OCI-LY1 (cell line): ENCODE results near the gene ESPN.

Source experiments
- H2AFZ ChIP-seq: fragments of 200-600 bp; sonication (generic), shearing (Covaris generic); 2 replicates; pipeline ENCODE4 v1.6.0; 2014; ENCODE audit warnings: antibody characterized with exemption, mild to moderate bottlenecking, low read length
- H3F3A ChIP-seq: fragments of 200-600 bp; sonication (generic), shearing (Covaris generic); 2 replicates; pipeline ENCODE4 v1.6.0; 2014; ENCODE audit warnings: mild to moderate bottlenecking, antibody characterized with exemption, low read length, moderate library complexity; ENCODE audit not compliant: insufficient read depth
- H3K27ac ChIP-seq: fragments of 200-600 bp; sonication (generic); 2 replicates; pipeline ENCODE4 v1.5.1; 2014; ENCODE audit warnings: low read length, mixed run types, mild to moderate bottlenecking, low read depth; ENCODE audit not compliant: poor library complexity, severe bottlenecking
- H3K27me3 ChIP-seq: fragments of 200-600 bp; sonication (generic); 2 replicates; pipeline ENCODE4 v1.6.0; 2014; ENCODE audit warnings: antibody characterized with exemption, mild to moderate bottlenecking, low read length, moderate library complexity; ENCODE audit not compliant: insufficient read depth
- H3K36me3 ChIP-seq: fragments of 200-600 bp; sonication (generic); 2 replicates; pipeline ENCODE4 v1.6.1; 2014; ENCODE audit warnings: mild to moderate bottlenecking, antibody characterized with exemption, low read length, moderate library complexity, mixed read lengths; ENCODE audit not compliant: insufficient read depth
- H3K4me1 ChIP-seq: fragments of 200-600 bp; sonication (generic); 2 replicates; pipeline ENCODE4 v1.5.1; 2014; ENCODE audit warnings: mild to moderate bottlenecking, low read length, moderate library complexity; ENCODE audit not compliant: insufficient read depth, severe bottlenecking
- H3K4me2 ChIP-seq: fragments of 200-600 bp; sonication (generic), shearing (Covaris generic); 2 replicates; pipeline ENCODE4 v1.6.1; 2014; ENCODE audit warnings: low read length
- H3K4me3 ChIP-seq: fragments of 200-600 bp; sonication (generic); 2 replicates; pipeline ENCODE4 v1.5.1; 2014; ENCODE audit warnings: low read length, low read depth, mild to moderate bottlenecking, mixed read lengths; ENCODE audit not compliant: poor library complexity, severe bottlenecking
- H3K79me2 ChIP-seq: fragments of 200-600 bp; shearing (Covaris generic); 2 replicates; pipeline ENCODE4 v1.6.1; 2016; ENCODE audit warnings: mixed run types, low read length, mixed read lengths; ENCODE audit not compliant: insufficient read depth
- H3K9ac ChIP-seq: fragments of 200-600 bp; sonication (generic), shearing (Covaris generic); 2 replicates; pipeline ENCODE4 v1.6.1; 2014; ENCODE audit warnings: mild to moderate bottlenecking, low read length, mixed read lengths
- H3K9me2 ChIP-seq: fragments of 200-600 bp; sonication (generic), shearing (Covaris generic); 2 replicates; pipeline ENCODE4 v1.6.1; 2014; ENCODE audit warnings: low read depth, mild to moderate bottlenecking, low read length, mixed read lengths
- H3K9me3 ChIP-seq: fragments of 200-600 bp; shearing (Covaris generic); 2 replicates; pipeline ENCODE4 v1.6.1; 2014; ENCODE audit warnings: low read length, mixed read lengths
- H4K20me1 ChIP-seq: fragments of 200-600 bp; sonication (generic), shearing (Covaris generic); 2 replicates; pipeline ENCODE4 v1.6.0; 2016; ENCODE audit warnings: mild to moderate bottlenecking, low read length; ENCODE audit not compliant: insufficient read depth
- CTCF ChIP-seq: fragments of 200-600 bp; sonication (generic), shearing (Covaris generic); IDR thresholded peaks from 2 replicates; pipeline ENCODE4 v1.5.1; 2017; ENCODE audit warnings: mild to moderate bottlenecking, antibody characterized with exemption, low read length, moderate library complexity, mixed read lengths
- EZH2 ChIP-seq: fragments of 200-600 bp; sonication (generic), shearing (Covaris generic); IDR thresholded peaks from 2 replicates; pipeline ENCODE4 v1.8.0; 2017; ENCODE audit warnings: borderline replicate concordance, mixed run types, mild to moderate bottlenecking, antibody characterized with exemption, low read length, moderate library complexity, mixed read lengths

The ESPN gene

GRCh38 chr1:6424619-6425593, at the start of gene ESPN:
Gene ESPN (plus strand): TSS chr1:6424776. CDS start chr1:6424956, 180 bp downstream.
- Histone ChIP-seq H3K79me2 (no peaks in the 10 kb centered on the region), H3K4me3 (no peak within 1 kb of the TSS), H3K9me2 (no peaks in the 10 kb centered on the region), H3K27ac (no peak within 1 kb of the TSS), H3K27me3 (peaks cover 28% of the 10 kb centered on the region), H2AFZ (no peak within 1 kb of the TSS), H3K9me3 (no peaks in the 10 kb centered on the region), H3F3A (no peaks in the 10 kb centered on the region), H3K4me2 (no peak within 1 kb of the TSS; the same call in 1 of the 2 replicates), H4K20me1 (no peaks in the 10 kb centered on the region), H3K36me3 (no peaks in the 10 kb centered on the region), H3K9ac (no peak within 1 kb of the TSS), H3K4me1 (no peaks in the 10 kb centered on the region)
- no peak for TF ChIP-seq CTCF
- TF ChIP-seq EZH2 = no peak

- Histone ChIP-seq H3F3A (no peaks in the 10 kb centered on the region), H3K4me2 (no peak overlapping the region), H3K36me3 (no peaks in the 10 kb centered on the region; the same call in 1 of the 2 replicates), H3K79me2 (no peaks in the 10 kb centered on the region), H3K4me3 (no peak overlapping the region), H4K20me1 (no peaks in the 10 kb centered on the region), H3K9me2 (no peaks in the 10 kb centered on the region), H2AFZ (no peak overlapping the region), H3K4me1 (no peaks in the 10 kb centered on the region), H3K27me3 (no peaks in the 10 kb centered on the region), H3K9ac (no peak overlapping the region), H3K27ac (no peak overlapping the region), H3K9me3 (no peaks in the 10 kb centered on the region)
- TF ChIP-seq CTCF = peak; percentile 36
- no peak for TF ChIP-seq EZH2
These were observed 46.4 kb upstream of the ESPN start for GRCh38 chr1:6378096-6378746.

- Histone ChIP-seq H3K36me3 (peaks cover 4% of the 10 kb centered on the region; the same call in 1 of the 2 replicates), H3K4me3 (no peak overlapping the region), H3K27ac (no peak overlapping the region), H3K79me2 (no peaks in the 10 kb centered on the region), H3K4me2 (no peak overlapping the region), H3K27me3 (no peaks in the 10 kb centered on the region), H3K4me1 (no peaks in the 10 kb centered on the region), H4K20me1 (no peaks in the 10 kb centered on the region), H3F3A (no peaks in the 10 kb centered on the region), H3K9ac (no peak overlapping the region), H3K9me2 (no peaks in the 10 kb centered on the region), H2AFZ (no peak overlapping the region), H3K9me3 (peaks cover 5% of the 10 kb centered on the region)
- TF ChIP-seq EZH2 (no peak), CTCF (no peak)
These were observed 44.5 kb upstream of the ESPN start for GRCh38 chr1:6380037-6380436.
